Activated naive CD4-positive, alpha-beta T cell treated with anti-CD3 and anti-CD28 coated beads for 36 hours (primary cell): ENCODE measurements around the gene GAB2. TPM values are rescaled to one million over a fixed set of nuclear protein-coding genes. Genes with fewer than 3 reads are reported as not detected.

Experiments
- CTCF ChIA-PET: fragments of 350-600 bp; sonication (Branson Sonifier 250); formaldehyde crosslinking; loops from one replicate; lab custom pipeline; 2021; ENCODE audit warnings: antibody characterized with exemption; lab: Charles Lee
- DNase-seq: peaks from one replicate; pipeline ENCODE4 v3.0.0-alpha.2; 2020
- H3K27ac Mint-ChIP-seq: one replicate; pipeline ENCODE4 v1.8.0; 2021; ENCODE audit warnings: mild to moderate bottlenecking, mixed read lengths
- H3K27me3 Mint-ChIP-seq: one replicate; pipeline ENCODE4 v1.8.0; 2021; ENCODE audit warnings: low read depth, mixed read lengths
- H3K36me3 Mint-ChIP-seq: one replicate; pipeline ENCODE4 v1.8.0; 2021; ENCODE audit warnings: low read depth, mixed read lengths
- H3K4me1 Mint-ChIP-seq: one replicate; pipeline ENCODE4 v1.8.0; 2021; ENCODE audit warnings: low read depth, mixed read lengths
- H3K4me3 Mint-ChIP-seq: one replicate; pipeline ENCODE4 v1.8.0; 2021; ENCODE audit warnings: mild to moderate bottlenecking, moderate library complexity, mixed read lengths
- H3K9me3 Mint-ChIP-seq: one replicate; pipeline ENCODE4 v1.8.0; 2021; ENCODE audit warnings: mixed read lengths
- intact Hi-C: fragments of 100-400 bp; cut with micrococcal nuclease; formaldehyde crosslinking; loops from one replicate; pipeline ENCODE4 v1.15.1; 2023
- total RNA-seq, 2 experiments: library from RNA; stranded (reverse); gene quantifications; one replicate each; pipeline ENCODE4 v1.2.3, GENCODE V29; 2021

Gene GAB2
- total RNA-seq, 2 experiments from 2014 or later = 1.6 to 2.7 TPM

- H3K36me3 Mint-ChIP-seq = peaks cover 7% of the 10 kb centered on the region
- intact Hi-C loops = loop anchor here (5.0 kb wide), 1 partner anchor 563 kb away; the partner anchor contains the start of gene CLNS1A
- no peak for DNase-seq
- H3K4me3 Mint-ChIP-seq = no peak overlapping the region
- CTCF ChIA-PET = interaction anchor here (1.0 kb wide), 1 partner anchor 12 kb away, joined by 6 read pairs; the partner anchor contains the start of genes KCTD21 and USP35
- peaks cover 40% of the 10 kb centered on the region for H3K4me1 Mint-ChIP-seq
- no peaks in the 10 kb centered on the region for H3K27me3 Mint-ChIP-seq
- no peak overlapping the region for H3K27ac Mint-ChIP-seq
- no peaks in the 10 kb centered on the region for H3K9me3 Mint-ChIP-seq
These were observed 217.1 kb downstream of the GAB2 start for GRCh38 chr11:78200553-78200952.

- Mint-ChIP-seq H3K9me3 (no peaks in the 10 kb centered on the region), H3K4me3 (no peak overlapping the region), H3K27ac (no peak overlapping the region), H3K4me1 (peaks cover 38% of the 10 kb centered on the region), H3K36me3 (peaks cover 7% of the 10 kb centered on the region), H3K27me3 (no peaks in the 10 kb centered on the region)
- no peak for DNase-seq
- CTCF ChIA-PET = interaction anchor here (1.0 to 1.3 kb wide), 2 partner anchors 11 to 12 kb away, joined by 3 to 6 read pairs; partner anchors contain the start of genes KCTD21 and USP35
- intact Hi-C loops = loop anchor here (5.0 kb wide), 1 partner anchor 563 kb away; the partner anchor contains the start of gene CLNS1A
These were observed 217.6 kb downstream of the GAB2 start for GRCh38 chr11:78200061-78200460.

- no peak for DNase-seq
- Mint-ChIP-seq H3K4me3 (no peak overlapping the region), H3K4me1 (peaks cover 35% of the 10 kb centered on the region), H3K27me3 (no peaks in the 10 kb centered on the region), H3K9me3 (no peaks in the 10 kb centered on the region), H3K36me3 (peaks cover 7% of the 10 kb centered on the region), H3K27ac (no peak overlapping the region)
- intact Hi-C loops = loop anchor here (5.0 kb wide), 1 partner anchor 562 kb away; the partner anchor contains the start of gene CLNS1A
- CTCF ChIA-PET = interaction anchor here (0.6 to 1.3 kb wide), 3 partner anchors 10 to 466 kb away, joined by 3 to 6 read pairs (median 3); partner anchors contain the start of genes KCTD21 and USP35
These were observed 218.0 kb downstream of the GAB2 start for GRCh38 chr11:78199653-78200015.

GRCh38 chr11:78199015-78199652 lies 218.5 kb downstream of the GAB2 start:
- CTCF ChIA-PET = interaction anchor here (0.6 to 1.3 kb wide), 2 partner anchors 10 to 466 kb away, joined by 3 read pairs; no protein-coding TSS in a partner anchor
- H3K4me1 Mint-ChIP-seq = peaks cover 37% of the 10 kb centered on the region
- no peak overlapping the region for H3K4me3 Mint-ChIP-seq
- no peak overlapping the region for H3K27ac Mint-ChIP-seq
- H3K9me3 Mint-ChIP-seq = no peaks in the 10 kb centered on the region
- peaks cover 4% of the 10 kb centered on the region for H3K36me3 Mint-ChIP-seq
- intact Hi-C loops = no loop called here
- no peak for DNase-seq
- no peaks in the 10 kb centered on the region for H3K27me3 Mint-ChIP-seq

GRCh38 chr11:78197816-78198215 lies 219.8 kb downstream of the GAB2 start:
- no peaks in the 10 kb centered on the region for H3K9me3 Mint-ChIP-seq
- H3K4me3 Mint-ChIP-seq = no peak overlapping the region
- intact Hi-C loops = no loop called here
- DNase-seq = no peak
- H3K27me3 Mint-ChIP-seq = no peaks in the 10 kb centered on the region
- CTCF ChIA-PET = no interaction called here
- peaks cover 44% of the 10 kb centered on the region for H3K4me1 Mint-ChIP-seq
- no peak overlapping the region for H3K27ac Mint-ChIP-seq
- peaks cover 3% of the 10 kb centered on the region for H3K36me3 Mint-ChIP-seq

GRCh38 chr11:78196661-78197091 lies 220.9 kb downstream of the GAB2 start:
- Mint-ChIP-seq H3K27ac (no peak overlapping the region), H3K9me3 (no peaks in the 10 kb centered on the region), H3K36me3 (peaks cover 2% of the 10 kb centered on the region), H3K4me1 (peaks cover 39% of the 10 kb centered on the region), H3K4me3 (no peak overlapping the region), H3K27me3 (no peaks in the 10 kb centered on the region)
- intact Hi-C loops = no loop called here
- DNase-seq = no peak
- CTCF ChIA-PET = no interaction called here

GRCh38 chr11:78195917-78196560 lies 221.6 kb downstream of the GAB2 start:
- CTCF ChIA-PET = no interaction called here
- H3K27ac Mint-ChIP-seq = no peak overlapping the region
- intact Hi-C loops = no loop called here
- H3K4me1 Mint-ChIP-seq = peaks cover 38% of the 10 kb centered on the region
- no peaks in the 10 kb centered on the region for H3K9me3 Mint-ChIP-seq
- DNase-seq = no peak
- H3K27me3 Mint-ChIP-seq = no peaks in the 10 kb centered on the region
- no peak overlapping the region for H3K4me3 Mint-ChIP-seq
- H3K36me3 Mint-ChIP-seq = peaks cover 2% of the 10 kb centered on the region

GRCh38 chr11:78194490-78194889 lies 223.1 kb downstream of the GAB2 start:
- peak; percentile 22 for DNase-seq
- H3K27me3 Mint-ChIP-seq = no peaks in the 10 kb centered on the region
- peaks cover 46% of the 10 kb centered on the region for H3K4me1 Mint-ChIP-seq
- intact Hi-C loops = no loop called here
- peaks cover 2% of the 10 kb centered on the region for H3K36me3 Mint-ChIP-seq
- H3K9me3 Mint-ChIP-seq = no peaks in the 10 kb centered on the region
- no peak overlapping the region for H3K27ac Mint-ChIP-seq
- H3K4me3 Mint-ChIP-seq = no peak overlapping the region
- CTCF ChIA-PET = interaction anchor here (0.6 kb wide), 1 partner anchor 237 kb away, joined by 3 read pairs; no protein-coding TSS in a partner anchor

GRCh38 chr11:78193806-78194205 lies 223.8 kb downstream of the GAB2 start:
- CTCF ChIA-PET = interaction anchor here (0.6 to 0.7 kb wide), 2 partner anchors 147 to 237 kb away, joined by 3 read pairs; no protein-coding TSS in a partner anchor
- Mint-ChIP-seq H3K4me3 (no peak overlapping the region), H3K27ac (peak overlapping the region; percentile 61), H3K9me3 (no peaks in the 10 kb centered on the region), H3K27me3 (no peaks in the 10 kb centered on the region), H3K4me1 (peaks cover 46% of the 10 kb centered on the region), H3K36me3 (peaks cover 2% of the 10 kb centered on the region)
- intact Hi-C loops = no loop called here
- no peak for DNase-seq

- Mint-ChIP-seq H3K4me1 (peaks cover 46% of the 10 kb centered on the region), H3K4me3 (no peak overlapping the region), H3K36me3 (peaks cover 2% of the 10 kb centered on the region), H3K27me3 (no peaks in the 10 kb centered on the region), H3K27ac (peak overlapping the region; percentile 74), H3K9me3 (no peaks in the 10 kb centered on the region)
- DNase-seq = peak; percentile 72
- intact Hi-C loops = no loop called here
- CTCF ChIA-PET = no interaction called here
These were observed 224.7 kb downstream of the GAB2 start for GRCh38 chr11:78192911-78193351.

GRCh38 chr11:78192223-78192719 lies 225.3 kb downstream of the GAB2 start:
- Mint-ChIP-seq H3K4me3 (no peak overlapping the region), H3K4me1 (peaks cover 51% of the 10 kb centered on the region), H3K36me3 (peaks cover 2% of the 10 kb centered on the region), H3K9me3 (no peaks in the 10 kb centered on the region), H3K27me3 (no peaks in the 10 kb centered on the region), H3K27ac (no peak overlapping the region)
- DNase-seq = no peak
- CTCF ChIA-PET = no interaction called here
- intact Hi-C loops = no loop called here

- no peak for DNase-seq
- H3K27me3 Mint-ChIP-seq = no peaks in the 10 kb centered on the region
- CTCF ChIA-PET = no interaction called here
- H3K27ac Mint-ChIP-seq = no peak overlapping the region
- H3K4me1 Mint-ChIP-seq = peaks cover 62% of the 10 kb centered on the region
- peaks cover 2% of the 10 kb centered on the region for H3K36me3 Mint-ChIP-seq
- intact Hi-C loops = no loop called here
- H3K9me3 Mint-ChIP-seq = no peaks in the 10 kb centered on the region
- H3K4me3 Mint-ChIP-seq = no peak overlapping the region
These were observed 226.6 kb downstream of the GAB2 start for GRCh38 chr11:78190871-78191538.
